GM08714 (cell line): Measurements from ENCODE around the gene GFOD1.
A peak's percentile ranks its signal among the peaks of the same experiment; 100 is the strongest.
"Not testable (repeated sequence)": the region's sequence is repeated elsewhere in the genome, so short reads cannot be mapped to it uniquely, and the experiment has no call there.

Experiments
- H3K4me3 ChIP-seq: fragments of 200-500 bp; sonication (Bioruptor generic); 2 replicates; pipeline ENCODE4 v1.5.1; 2014; ENCODE audit warnings: mild to moderate bottlenecking, low read length, inconsistent platforms
- ZNF274 ChIP-seq: IDR thresholded peaks from 2 replicates; pipeline ENCODE4 v1.6.1; 2012; ENCODE audit warnings: mild to moderate bottlenecking, low read depth, low read length

Gene GFOD1

DNA sequence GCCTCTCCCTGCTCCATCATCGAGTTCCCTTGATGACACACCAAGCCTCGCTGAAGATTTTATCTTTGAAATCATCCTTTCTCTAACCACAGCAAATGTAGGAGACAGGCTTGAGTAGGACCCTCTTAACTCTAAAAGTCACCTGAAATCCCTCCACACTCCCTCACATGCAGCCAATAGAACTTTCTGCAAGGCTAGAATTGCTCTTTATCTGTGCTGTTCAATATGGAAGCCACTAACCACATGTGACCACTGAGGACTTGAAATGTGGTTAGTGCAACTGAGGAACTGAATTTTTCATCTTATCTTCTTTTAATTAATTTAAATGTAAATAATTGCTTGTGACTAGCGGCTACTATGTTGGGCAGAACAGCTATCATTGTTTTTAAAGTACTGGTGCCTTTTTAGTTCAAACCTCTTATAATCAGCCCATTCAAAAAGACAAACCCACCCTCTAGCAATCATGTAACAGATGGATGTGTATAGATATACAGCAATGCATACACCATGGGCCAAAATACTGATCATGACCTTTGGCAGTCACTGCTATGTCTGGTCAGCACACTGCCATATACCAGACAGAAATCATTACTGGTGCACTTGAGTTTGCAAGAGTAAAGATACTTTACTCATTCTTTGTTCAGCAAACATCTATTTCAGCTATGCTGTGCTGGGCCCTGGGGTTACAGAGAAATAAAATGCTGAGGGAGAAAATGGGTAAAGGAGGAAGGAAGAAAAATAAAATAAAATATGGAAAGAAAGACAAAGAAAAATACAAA lies 50.0 kb downstream of the GFOD1 start:
- no peak for TF ChIP-seq ZNF274
- H3K4me3 ChIP-seq, result no peak overlapping the region

DNA sequence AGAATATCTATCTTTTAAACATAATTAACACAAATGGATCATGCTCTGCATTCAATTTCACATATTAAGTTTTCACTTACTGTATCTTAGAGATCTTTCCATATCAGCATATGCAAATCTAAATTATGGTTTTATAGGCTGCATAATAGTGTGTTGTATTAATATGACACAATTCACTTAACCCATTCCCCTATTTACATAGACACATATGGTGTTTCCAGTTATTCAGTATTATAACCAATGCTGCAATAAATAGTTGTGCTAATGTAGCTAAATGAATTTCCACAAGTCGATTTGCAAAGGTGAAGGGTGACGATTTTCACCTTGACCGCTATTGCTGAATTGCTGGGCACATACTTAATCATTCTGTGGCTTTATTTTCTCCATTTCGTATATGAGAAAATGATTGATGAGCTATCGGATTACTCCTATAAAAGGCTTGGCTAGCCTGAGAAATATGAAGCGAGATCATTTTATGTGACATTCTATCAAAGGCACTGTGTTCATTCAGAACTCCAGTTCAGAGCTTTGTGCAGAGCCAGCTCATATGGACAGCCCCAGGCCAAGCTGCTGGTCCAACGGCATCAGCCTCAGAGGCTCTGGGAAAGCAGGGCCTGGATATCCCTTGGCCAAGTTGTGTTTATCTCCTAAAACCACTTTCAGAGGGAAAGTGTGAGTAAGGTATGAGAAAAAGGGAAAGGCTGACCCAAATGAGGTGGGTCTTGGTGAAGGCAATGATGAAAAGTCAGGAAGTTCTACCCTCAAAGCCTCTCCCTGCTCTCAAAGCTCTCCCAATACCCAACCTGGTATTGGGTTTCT lies 50.8 kb downstream of the GFOD1 start:
- H3K4me3 ChIP-seq, result no peak overlapping the region
- TF ChIP-seq ZNF274, result no peak

DNA sequence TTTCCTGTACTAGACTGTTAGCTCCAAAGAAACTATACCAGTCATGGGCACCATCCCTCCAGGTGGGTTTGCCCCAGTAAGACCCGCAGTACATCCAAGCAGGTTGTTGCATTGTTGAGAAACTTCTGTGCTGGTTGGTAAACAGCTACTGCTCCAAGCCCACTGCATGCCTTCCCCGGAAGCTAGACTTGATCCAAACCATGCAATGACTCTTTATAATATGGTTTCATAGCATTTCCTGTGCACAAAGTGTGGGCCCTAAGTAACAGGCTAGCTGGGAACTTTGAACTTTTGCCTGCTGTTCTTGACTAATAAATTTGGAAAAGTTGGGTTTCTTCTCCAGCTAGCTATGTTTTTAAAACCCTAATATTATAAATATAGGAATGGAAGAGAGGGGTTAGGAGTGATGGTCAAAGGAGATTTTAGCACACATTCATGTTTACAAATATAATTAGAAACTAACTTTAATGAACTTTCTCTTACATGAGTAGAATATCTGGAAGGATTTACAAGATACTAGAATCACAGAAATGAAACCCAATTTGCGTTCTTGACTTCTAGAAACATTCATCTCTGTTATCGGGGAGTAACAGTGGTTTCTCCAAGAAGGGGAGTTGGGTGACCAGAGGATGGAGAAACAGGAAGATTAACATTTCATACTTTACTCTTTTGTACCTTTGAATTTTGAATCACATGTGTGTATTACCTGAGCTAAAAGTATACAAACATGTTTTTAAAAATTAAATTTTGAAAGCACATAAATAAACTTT lies 51.7 kb downstream of the GFOD1 start:
- TF ChIP-seq ZNF274, result no peak

DNA sequence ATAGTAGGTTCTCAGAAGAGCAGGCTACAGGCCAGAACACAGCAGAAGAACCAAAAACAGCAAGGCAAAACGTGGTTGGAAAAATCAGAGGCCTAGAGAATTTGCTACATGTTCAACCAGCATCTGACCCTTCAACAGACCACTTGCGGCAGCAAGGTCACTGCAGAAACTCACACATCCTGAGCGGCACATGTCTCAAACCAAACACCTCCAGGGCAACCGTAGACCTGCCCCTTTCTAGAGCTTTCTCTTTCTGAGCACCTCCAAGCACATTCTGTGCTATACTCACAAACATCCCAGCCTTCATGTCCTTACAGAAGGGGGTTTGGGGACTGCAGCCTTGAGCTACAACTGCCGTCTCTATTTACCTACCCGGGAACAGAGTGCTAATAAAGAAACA lies 52.6 kb downstream of the GFOD1 start:
- H3K4me3 ChIP-seq, result no peak overlapping the region
- no peak for TF ChIP-seq ZNF274

More for the DNA sequence above, 51.7 kb downstream of the GFOD1 start:
- H3K4me3 ChIP-seq, result no peak overlapping the region; the same call in 1 of the 2 replicates

DNA sequence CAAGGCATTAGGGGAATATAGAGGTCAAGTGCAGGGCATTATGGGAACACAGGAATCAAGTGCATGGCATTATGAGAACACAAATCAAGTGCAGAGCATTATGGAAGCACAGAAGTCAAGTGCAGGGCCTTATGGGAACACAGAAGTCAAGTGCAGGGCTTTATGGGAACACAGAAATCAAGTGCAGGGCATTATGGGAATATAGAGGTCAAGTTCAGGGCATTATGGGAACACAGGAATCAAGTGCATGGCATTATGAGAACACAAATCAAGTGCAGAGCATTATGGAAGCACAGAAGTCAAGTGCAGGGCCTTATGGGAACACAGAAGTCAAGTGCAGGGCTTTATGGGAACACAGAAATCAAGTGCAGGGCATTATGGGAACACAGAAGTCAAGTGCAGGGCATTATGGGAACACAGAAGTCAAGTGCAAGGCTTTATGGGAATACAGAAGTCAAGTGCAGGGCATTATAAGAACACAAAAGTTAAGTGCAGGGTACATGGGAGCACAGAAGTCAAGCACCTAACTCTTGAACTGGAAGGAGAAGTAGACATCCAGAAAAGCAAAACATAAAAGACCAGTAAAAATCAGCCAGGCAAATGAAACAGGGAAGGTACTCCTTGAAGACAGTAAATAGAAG lies 53.1 kb downstream of the GFOD1 start:
- H3K4me3 ChIP-seq, result not testable (repeated sequence)

DNA sequence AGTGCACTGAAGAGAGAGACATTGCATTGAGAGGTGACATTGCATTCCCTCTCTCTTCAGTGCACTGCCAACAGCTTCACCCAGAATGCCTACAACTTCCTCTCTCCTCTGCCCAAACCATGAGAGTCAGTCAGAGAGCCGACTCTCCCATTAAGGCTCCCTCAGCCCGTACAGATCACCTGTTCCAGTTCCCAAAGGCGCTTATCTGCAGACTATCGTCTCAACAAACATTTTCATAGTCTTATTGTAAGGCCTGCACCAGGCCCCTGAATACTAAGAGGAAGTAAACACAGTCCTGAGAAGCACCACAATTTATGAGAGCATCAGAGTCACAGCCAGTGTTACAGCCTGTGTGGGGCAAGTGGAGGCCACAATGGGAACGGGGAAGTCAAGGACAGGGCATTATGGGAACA lies 53.7 kb downstream of the GFOD1 start:
- no peak for TF ChIP-seq ZNF274

DNA sequence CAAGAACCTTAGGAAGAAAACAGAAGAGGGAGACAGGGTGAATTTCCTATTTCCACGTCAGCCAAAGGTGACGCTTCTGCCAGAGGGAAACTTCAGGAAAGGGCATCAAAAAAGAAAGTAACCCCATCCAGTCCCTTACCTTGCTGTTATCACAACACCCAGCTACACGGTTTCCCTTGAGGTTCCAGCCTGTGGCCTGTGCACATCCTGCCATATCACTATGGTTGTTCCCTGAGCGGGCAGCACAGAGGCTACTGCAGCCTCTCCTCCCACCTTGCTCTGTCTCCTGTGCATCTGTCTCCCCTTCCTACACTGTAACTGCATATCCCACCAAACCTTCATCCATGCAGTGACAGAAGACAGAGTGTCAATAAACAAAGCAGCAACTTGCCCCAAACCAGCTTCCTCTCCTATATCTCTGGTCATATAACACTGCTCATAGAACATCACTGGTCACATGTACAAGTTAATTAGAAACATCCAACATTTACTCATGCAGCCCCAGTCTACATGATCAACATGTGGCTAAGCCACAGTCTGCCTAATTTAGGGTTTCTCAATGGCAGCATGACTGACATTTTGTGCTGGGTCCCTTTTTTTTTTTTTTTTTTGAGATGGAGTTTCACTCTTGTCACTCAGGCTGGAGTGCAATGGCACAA lies 54.7 kb downstream of the GFOD1 start:
- no peak for TF ChIP-seq ZNF274
- H3K4me3 ChIP-seq, result peak overlapping the region; percentile 11; the same call in 1 of the 2 replicates

More for the DNA sequence above, 53.7 kb downstream of the GFOD1 start:
- no peak overlapping the region for H3K4me3 ChIP-seq

DNA sequence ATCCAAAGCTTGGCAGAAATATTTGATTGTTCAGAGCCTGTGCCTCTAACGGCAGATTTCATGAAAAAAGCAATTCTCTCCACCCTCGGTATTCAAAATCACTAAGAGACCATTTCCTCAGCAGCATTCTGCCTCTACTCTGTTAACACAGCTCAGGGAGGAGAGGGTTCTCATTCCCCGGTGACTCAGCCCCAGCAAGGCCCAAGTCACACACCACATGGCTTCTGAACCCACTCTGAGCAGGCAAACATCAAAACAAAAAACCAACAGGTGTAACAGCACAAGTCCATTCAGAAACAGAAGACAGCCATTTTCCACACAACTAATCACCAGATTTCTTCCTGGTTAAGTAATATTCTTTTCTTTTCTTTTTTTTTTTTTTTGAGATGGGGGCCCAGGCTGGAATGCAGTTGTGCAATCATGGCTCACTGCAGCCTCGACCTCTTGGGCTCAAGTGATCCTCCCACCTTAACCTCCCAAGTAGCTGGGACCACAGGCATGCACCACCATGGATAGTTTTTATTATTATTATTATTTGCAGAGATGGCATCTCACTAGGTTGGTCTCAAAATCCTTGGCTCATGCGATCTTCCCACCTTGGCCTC lies 55.4 kb downstream of the GFOD1 start:
- H3K4me3 ChIP-seq, result peak overlapping the region; percentile 41; the same call in 1 of the 2 replicates
- TF ChIP-seq ZNF274, result no peak

DNA sequence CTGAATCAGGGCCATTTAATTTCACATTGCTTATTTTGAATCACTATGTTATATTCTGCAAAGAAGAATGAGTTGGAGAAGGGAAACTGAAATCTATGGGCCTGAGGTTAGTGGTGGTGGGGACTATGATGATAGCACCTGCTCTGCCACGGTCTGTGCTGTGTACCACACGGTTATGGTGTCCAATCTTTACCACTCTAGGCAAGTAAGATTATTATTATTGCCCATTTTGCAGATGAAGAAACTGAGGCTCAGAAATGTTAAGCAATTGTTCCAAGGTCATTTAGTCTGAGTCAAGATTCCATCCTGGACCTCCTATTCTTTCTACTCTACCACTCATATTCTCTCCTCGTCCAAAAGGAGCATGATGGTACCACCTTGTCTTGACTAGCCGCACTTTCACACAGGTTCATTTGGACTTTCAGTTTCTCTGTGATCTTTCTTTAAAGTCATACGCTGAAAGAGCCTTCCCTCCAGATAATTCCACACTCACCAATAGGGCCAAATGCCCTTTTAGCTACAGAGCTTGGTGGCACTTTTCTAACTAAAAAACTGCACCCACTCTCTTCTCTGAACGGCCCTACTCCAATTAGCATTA lies 56.2 kb downstream of the GFOD1 start:
- H3K4me3 ChIP-seq, result peak overlapping the region; percentile 24; the same call in 1 of the 2 replicates
- no peak for TF ChIP-seq ZNF274

DNA sequence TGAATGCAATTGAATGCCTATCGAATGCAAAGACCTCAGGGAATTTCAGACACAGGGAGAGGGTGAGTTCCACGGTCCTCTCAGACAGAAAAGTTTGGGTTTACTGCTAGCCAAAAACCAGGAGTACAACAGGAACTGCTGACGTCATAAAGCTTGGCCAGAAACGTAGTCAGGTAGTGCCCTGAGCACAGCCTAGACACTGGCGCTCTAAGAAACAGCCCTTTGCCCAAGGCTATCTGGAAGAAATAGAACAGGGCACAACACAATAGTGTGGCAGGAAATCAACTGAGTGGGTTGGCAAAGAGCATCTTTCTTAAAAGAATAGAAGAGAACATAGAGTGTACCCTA lies 58.0 kb downstream of the GFOD1 start:
- H3K4me3 ChIP-seq, result no peak overlapping the region; the same call in 1 of the 2 replicates
- no peak for TF ChIP-seq ZNF274

DNA sequence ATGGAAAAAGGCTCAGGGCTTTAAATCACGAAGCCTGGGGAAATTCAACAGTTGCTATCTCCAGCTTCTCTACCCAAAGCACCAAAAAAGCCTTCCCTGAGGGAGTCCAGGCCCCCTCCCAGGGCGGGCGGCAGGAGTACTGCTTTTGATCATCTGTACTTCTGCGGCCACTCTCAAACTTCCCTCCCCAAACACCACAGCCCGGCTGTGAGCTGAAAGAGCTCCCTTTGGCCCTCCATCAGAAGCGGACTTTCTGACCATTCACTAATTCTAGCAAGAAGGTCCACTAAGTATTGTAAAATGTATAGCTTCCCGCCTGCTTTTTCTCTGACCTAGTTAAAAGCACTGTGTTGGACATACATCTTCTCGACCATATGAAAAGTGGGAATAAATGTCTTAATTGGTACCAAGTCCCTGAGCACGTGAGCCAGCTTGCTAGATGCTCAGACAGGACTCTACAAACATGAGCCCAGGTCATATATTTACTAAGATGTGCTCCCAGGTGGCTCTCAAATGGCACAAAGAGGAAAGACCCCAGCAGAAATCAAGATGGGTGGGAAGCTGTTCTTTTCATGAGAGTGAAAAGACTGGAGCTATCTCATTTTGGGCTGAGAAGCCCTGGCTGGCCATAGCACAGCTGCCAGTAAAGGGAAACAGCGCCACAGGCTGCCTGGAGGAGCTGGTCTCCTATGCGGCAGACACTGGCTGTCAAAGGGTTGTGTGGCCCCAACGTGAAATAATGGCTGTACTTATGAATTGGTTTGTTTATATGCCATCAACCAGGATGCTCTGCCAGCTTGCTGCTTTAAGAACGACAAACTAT lies 58.6 kb downstream of the GFOD1 start:
- peak overlapping the region; percentile 35; the same call in 1 of the 2 replicates for H3K4me3 ChIP-seq

DNA sequence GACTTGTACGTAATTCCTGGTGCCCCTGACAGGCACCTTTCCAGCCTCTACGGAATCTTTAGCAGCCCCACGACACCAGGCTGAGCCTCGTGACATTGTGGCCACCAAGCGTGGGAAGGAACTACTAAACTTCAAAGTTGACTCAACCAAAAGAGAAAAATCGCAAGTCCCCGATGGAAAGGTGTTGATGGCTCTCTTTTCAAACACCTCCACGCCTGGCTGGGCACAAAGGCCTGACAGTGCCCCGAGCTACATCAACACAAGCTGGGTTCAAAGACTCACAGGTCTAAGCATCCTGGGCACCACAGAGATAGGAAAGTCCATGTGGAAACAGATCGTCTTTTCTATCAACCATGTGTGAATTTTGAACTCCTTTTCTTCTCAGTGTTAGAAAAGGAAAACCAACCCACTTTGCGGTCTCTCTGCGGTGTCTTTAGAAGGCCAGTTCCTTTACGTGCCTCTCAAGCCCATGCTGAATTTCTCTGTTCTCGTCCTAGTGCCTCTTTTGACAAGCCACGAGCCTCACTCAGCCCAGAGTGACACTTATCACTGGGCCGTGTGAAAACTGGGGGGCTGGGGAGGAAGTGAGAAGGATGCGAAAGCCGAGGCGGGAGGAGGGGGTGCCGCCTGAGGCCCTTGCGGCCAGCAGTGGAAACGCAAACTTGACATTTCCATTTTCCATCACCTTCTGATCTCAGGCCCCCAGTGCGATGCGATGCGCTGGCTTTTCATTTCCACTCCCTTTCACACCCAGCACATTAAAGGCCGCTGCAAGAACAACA lies 59.4 kb downstream of the GFOD1 start:
- peak overlapping the region; percentile 38; the same call in 1 of the 2 replicates for H3K4me3 ChIP-seq
- no peak for TF ChIP-seq ZNF274

More for the DNA sequence above, 58.6 kb downstream of the GFOD1 start:
- no peak for TF ChIP-seq ZNF274
